Smooth muscle cell (in vitro differentiated cells): ENCODE data around the gene CEP57. TPM values are rescaled to one million over a fixed set of nuclear protein-coding genes. Genes with fewer than 3 reads are reported as not detected.

ENCODE experiments used
- DNase-seq: peaks from one replicate; lab custom pipeline; 2025; ENCODE audit not compliant: unreplicated experiment; lab: John Stamatoyannopoulos, UW
- H2AFZ ChIP-seq: fragments of 200-600 bp; sonication (generic); 2 replicates; pipeline ENCODE4 v1.6.0; 2016; ENCODE audit warnings: antibody characterized with exemption, low read depth, mild to moderate bottlenecking
- H3F3A ChIP-seq: fragments of 200-600 bp; sonication (generic); 2 replicates; pipeline ENCODE4 v1.6.0; 2017; ENCODE audit warnings: antibody characterized with exemption, low read depth
- H3K27ac ChIP-seq: fragments of 200-600 bp; sonication (generic); 2 replicates; pipeline ENCODE4 v1.5.1; 2016; ENCODE audit warnings: low read depth, mild to moderate bottlenecking
- H3K27me3 ChIP-seq: fragments of 200-600 bp; sonication (generic); 2 replicates; pipeline ENCODE4 v1.6.1; 2016; ENCODE audit warnings: low read depth, mild to moderate bottlenecking
- H3K36me3 ChIP-seq: fragments of 200-600 bp; sonication (generic); 2 replicates; pipeline ENCODE4 v1.5.1; 2016; ENCODE audit warnings: low read depth
- H3K4me1 ChIP-seq: fragments of 200-600 bp; sonication (generic); 2 replicates; pipeline ENCODE4 v1.5.1; 2016; ENCODE audit warnings: low read depth
- H3K4me2 ChIP-seq: fragments of 200-600 bp; sonication (generic); 2 replicates; pipeline ENCODE4 v1.6.0; 2016; ENCODE audit warnings: mild to moderate bottlenecking
- H3K4me3 ChIP-seq: fragments of 200-600 bp; sonication (generic); 2 replicates; pipeline ENCODE4 v1.5.1; 2016; ENCODE audit warnings: mild to moderate bottlenecking
- H3K79me2 ChIP-seq: fragments of 200-600 bp; sonication (generic); 2 replicates; pipeline ENCODE4 v1.6.0; 2016; ENCODE audit warnings: low read depth, mild to moderate bottlenecking
- H3K9ac ChIP-seq: fragments of 200-600 bp; sonication (generic); 2 replicates; pipeline ENCODE4 v1.6.0; 2016; ENCODE audit warnings: low read depth
- H3K9me3 ChIP-seq: fragments of 200-600 bp; sonication (generic); replicated peaks from 2 replicates; pipeline ENCODE4 v1.5.1; 2016; ENCODE audit warnings: low read depth
- H4K20me1 ChIP-seq: fragments of 200-600 bp; sonication (generic); 2 replicates; pipeline ENCODE4 v1.6.0; 2016; ENCODE audit warnings: low read depth
- WGBS: methylation state at CpG from one replicate; pipeline ENCODE4 v1.1.7; 2016; ENCODE audit warnings: low lambda C conversion rate; 5-methylcytosine and 5-hydroxymethylcytosine counted together
- polyA plus RNA-seq: library from polyadenylated mRNA; unstranded; fragments of >200 nt; fragmentation: Nextera tagmentation; extraction: Ambion mirVana; gene quantifications from 2 replicates; pipeline ENCODE4 v1.2.1, GENCODE V29; 2016
- total RNA-seq: library from RNA; depleted of rRNA; stranded (reverse); fragments of >200 nt; gene quantifications from 2 replicates; pipeline ENCODE4 v1.2.3, GENCODE V29; 2014
- TF ChIP-seq, protein P1 (sequence below): fragments of 200-600 bp; sonication (generic); IDR thresholded peaks from 2 replicates; pipeline ENCODE4 v1.5.1; 2017; ENCODE audit warnings: borderline replicate concordance, mild to moderate bottlenecking, antibody characterized with exemption; ENCODE audit not compliant: insufficient read depth, poor library complexity, severe bottlenecking

Gene CEP57
- total and polyA plus RNA-seq, 2 experiments from 2014 or later: 37.4 to 67.7 TPM

DNA sequence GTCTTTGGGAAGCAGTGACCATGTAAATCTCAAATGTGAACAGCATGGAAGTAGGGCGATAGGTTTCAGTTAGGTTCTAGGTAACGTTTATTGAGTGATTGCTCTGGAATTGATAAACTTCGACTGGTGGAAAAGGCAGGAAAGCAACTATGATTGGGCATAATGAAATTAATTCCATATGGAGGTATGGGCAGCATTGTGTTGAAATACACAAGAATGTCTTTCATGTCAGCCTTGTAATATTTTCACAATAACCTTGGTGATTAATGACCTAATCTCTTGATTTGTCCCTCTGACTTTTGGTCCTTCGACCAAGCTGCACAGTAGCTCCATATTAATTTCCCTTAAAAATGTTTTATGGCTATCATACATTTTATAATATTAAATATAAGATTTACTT lies 2.8 kb downstream of the CEP57 start:
- 80% methylated on average over 4 of the region's 4 CpGs for WGBS
- Histone ChIP-seq H3K4me2 (no peak overlapping the region), H3K9ac (no peak overlapping the region), H3K27me3 (no peaks in the 10 kb centered on the region), H3F3A (no peaks in the 10 kb centered on the region), H3K4me3 (no peak overlapping the region), H3K27ac (no peak overlapping the region), H3K9me3 (no peaks in the 10 kb centered on the region), H2AFZ (no peak overlapping the region), H3K36me3 (no peaks in the 10 kb centered on the region), H3K4me1 (peaks cover 16% of the 10 kb centered on the region), H4K20me1 (peaks cover 4% of the 10 kb centered on the region), H3K79me2 (peaks cover 80% of the 10 kb centered on the region)
- no peak for DNase-seq
- TF ChIP-seq, protein P1, sequence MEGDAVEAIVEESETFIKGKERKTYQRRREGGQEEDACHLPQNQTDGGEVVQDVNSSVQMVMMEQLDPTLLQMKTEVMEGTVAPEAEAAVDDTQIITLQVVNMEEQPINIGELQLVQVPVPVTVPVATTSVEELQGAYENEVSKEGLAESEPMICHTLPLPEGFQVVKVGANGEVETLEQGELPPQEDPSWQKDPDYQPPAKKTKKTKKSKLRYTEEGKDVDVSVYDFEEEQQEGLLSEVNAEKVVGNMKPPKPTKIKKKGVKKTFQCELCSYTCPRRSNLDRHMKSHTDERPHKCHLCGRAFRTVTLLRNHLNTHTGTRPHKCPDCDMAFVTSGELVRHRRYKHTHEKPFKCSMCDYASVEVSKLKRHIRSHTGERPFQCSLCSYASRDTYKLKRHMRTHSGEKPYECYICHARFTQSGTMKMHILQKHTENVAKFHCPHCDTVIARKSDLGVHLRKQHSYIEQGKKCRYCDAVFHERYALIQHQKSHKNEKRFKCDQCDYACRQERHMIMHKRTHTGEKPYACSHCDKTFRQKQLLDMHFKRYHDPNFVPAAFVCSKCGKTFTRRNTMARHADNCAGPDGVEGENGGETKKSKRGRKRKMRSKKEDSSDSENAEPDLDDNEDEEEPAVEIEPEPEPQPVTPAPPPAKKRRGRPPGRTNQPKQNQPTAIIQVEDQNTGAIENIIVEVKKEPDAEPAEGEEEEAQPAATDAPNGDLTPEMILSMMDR: no peak

DNA sequence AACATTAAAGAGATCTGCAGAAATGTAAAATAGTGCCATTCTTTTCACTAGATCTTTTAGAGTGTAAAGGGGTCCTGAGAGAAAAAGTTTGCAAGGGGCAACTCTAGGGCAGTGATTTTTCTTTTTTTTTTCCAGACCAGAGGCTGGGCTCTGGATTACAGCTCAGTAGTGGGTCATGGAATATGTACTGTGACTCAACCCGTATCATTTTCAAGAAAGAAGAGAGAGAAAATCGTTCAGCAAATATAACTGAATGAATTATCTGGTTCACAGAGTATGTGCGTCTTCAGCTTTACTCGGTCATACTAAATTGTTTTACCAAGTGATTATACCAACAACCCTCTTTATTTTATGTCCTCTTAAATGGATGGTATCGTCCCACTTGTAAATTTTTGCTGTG lies 3.8 kb downstream of the CEP57 start:
- peaks cover 11% of the 10 kb centered on the region for H3K4me1 ChIP-seq
- no peak overlapping the region for H2AFZ ChIP-seq
- no peak overlapping the region for H3K4me3 ChIP-seq
- TF ChIP-seq, protein P1: no peak
- H3K9me3 ChIP-seq: no peaks in the 10 kb centered on the region
- H3F3A ChIP-seq: peaks cover 8% of the 10 kb centered on the region
- peaks cover 80% of the 10 kb centered on the region for H3K79me2 ChIP-seq
- H3K27ac ChIP-seq: no peak overlapping the region
- no peaks in the 10 kb centered on the region for H3K36me3 ChIP-seq
- H3K27me3 ChIP-seq: no peaks in the 10 kb centered on the region
- no peak overlapping the region for H3K9ac ChIP-seq
- peak overlapping the region; percentile 14 for H3K4me2 ChIP-seq
- 76% methylated on average over 5 of the region's 5 CpGs for WGBS
- no peak for DNase-seq
- peaks cover 4% of the 10 kb centered on the region for H4K20me1 ChIP-seq

DNA sequence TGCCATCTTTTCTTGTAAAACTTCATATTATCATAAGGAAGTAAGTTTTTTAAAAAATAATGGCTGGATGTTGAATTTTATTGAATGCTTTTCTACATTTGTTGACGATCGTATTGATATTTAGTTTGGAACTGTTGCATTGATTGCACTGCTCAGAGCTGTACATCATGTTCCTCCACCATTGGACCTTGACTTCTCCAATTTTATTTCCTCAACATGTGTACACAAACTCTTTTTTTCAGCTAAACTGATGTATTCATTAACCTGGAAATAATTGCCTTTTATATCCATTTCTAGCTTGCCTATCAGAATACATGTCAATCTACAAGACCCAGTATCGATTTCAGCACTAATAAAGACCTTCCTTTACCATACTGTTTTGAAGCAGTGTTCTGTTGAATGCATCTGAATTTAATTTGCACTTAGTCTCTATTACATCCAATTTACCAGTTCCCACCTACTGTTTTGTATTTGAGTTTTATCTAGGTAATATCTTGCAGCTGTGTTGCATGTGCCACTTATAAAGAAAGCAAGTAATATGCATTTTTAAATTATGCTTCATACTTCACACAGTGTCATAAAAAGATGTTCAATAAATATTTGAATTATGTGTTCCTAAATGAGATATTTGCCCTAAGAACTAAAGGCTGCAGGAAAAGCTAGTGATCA lies 5.5 kb downstream of the CEP57 start:
- H3K4me2 ChIP-seq: no peak overlapping the region
- 95% methylated on average over 3 of the region's 3 CpGs for WGBS
- no peak overlapping the region for H3K27ac ChIP-seq
- no peak overlapping the region for H3K9ac ChIP-seq
- no peak for DNase-seq
- no peaks in the 10 kb centered on the region for H3K36me3 ChIP-seq
- no peak overlapping the region for H3K4me3 ChIP-seq
- H3K79me2 ChIP-seq: peaks cover 80% of the 10 kb centered on the region
- peaks cover 21% of the 10 kb centered on the region for H3F3A ChIP-seq
- peaks cover 4% of the 10 kb centered on the region for H4K20me1 ChIP-seq
- no peaks in the 10 kb centered on the region for H3K27me3 ChIP-seq
- no peaks in the 10 kb centered on the region for H3K9me3 ChIP-seq
- TF ChIP-seq, protein P1: no peak
- peaks cover 15% of the 10 kb centered on the region for H3K4me1 ChIP-seq
- no peak overlapping the region for H2AFZ ChIP-seq

DNA sequence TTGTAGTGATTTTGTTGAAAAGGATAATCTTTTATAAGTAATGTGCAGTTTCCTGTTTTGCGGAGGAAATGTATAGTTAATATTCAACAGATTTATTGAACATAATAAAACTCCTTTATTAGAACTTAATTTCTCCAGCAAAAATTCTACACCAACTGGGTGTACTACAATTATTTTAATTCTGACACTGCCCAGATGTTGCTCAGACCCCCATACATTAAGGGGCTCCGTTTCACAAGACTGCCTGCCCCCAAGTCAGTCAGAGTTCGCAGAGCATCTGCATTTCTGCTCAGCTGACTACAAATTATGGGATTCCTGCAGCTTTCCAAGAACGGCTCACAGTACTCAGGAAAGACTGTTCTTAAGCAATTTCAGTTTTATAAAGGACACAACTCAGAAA lies 6.2 kb downstream of the CEP57 start:
- 75% methylated on average over 4 of the region's 4 CpGs for WGBS
- H4K20me1 ChIP-seq: peaks cover 4% of the 10 kb centered on the region

More for the DNA sequence above, 6.2 kb downstream of the CEP57 start:
- H3K36me3 ChIP-seq: no peaks in the 10 kb centered on the region
- H2AFZ ChIP-seq: no peak overlapping the region
- no peak overlapping the region for H3K27ac ChIP-seq
- H3K27me3 ChIP-seq: no peaks in the 10 kb centered on the region
- peaks cover 74% of the 10 kb centered on the region for H3K79me2 ChIP-seq
- DNase-seq: no peak
- H3K4me3 ChIP-seq: no peak overlapping the region
- peaks cover 15% of the 10 kb centered on the region for H3K4me1 ChIP-seq
- H3F3A ChIP-seq: peaks cover 24% of the 10 kb centered on the region
- H3K9ac ChIP-seq: no peak overlapping the region
- TF ChIP-seq, protein P1: no peak
- H3K4me2 ChIP-seq: no peak overlapping the region
- H3K9me3 ChIP-seq: no peaks in the 10 kb centered on the region
